A549 (cell line): ENCODE measurements around the gene CNTNAP5.

Source experiments
- CEBPB ChIP-seq, 2 experiments: fragments of >200 bp in 1 of 2; sonication (Bioruptor Twin) in 1 of 2; formaldehyde crosslinking in 1 of 2; IDR thresholded peaks; 2 replicates each; pipeline ENCODE4 v1.6.1; 2012 to 2016
- CHD2 ChIP-seq: fragments of 150-350 bp; IDR thresholded peaks from 2 replicates; pipeline ENCODE4 v1.6.1; 2014; ENCODE audit warnings: low read length; ENCODE audit not compliant: partially characterized antibody
- CTCF ChIP-seq: fragments of >200 bp; sonication (Bioruptor Twin); formaldehyde crosslinking; IDR thresholded peaks from 3 replicates; pipeline ENCODE4 v1.5.1; 2016
- GATA3 ChIP-seq: IDR thresholded peaks from 2 replicates; pipeline ENCODE4 v1.6.1; 2012; ENCODE audit warnings: borderline replicate concordance
- POLR2AphosphoS2 ChIP-seq: conservative IDR thresholded peaks from 2 replicates; pipeline ENCODE4 v1.6.1; 2012; ENCODE audit warnings: low read length, improper control_type of control experiment, inconsistent platforms
- RAD21 ChIP-seq, 2 experiments: fragments of >200 bp in 1 of 2; sonication (Bioruptor Twin) in 1 of 2; formaldehyde crosslinking in 1 of 2; IDR thresholded peaks in 1 of 2; conservative IDR thresholded peaks in 1 of 2; 2 replicates in 1 of 2; 3 replicates in 1 of 2; pipeline ENCODE4 v1.6.1; 2012 to 2018; ENCODE audit warnings: inconsistent platforms in 1 of 2
- SMC3 ChIP-seq: fragments of >200 bp; sonication (Bioruptor Twin); formaldehyde crosslinking; IDR thresholded peaks from 3 replicates; pipeline ENCODE4 v1.6.1; 2018; ENCODE audit warnings: inconsistent platforms

GRCh38 chr2:124652099-124652498 is 627.0 kb downstream of the CNTNAP5 start:
- TF ChIP-seq CTCF (no peak), RAD21 (conservative IDR thresholded peaks at IDR 0.05 in 1 of 2, IDR thresholded peaks at IDR 0.05 in 1 of 2) (no peak), CHD2 (no peak), POLR2AphosphoS2 (no peak), SMC3 (no peak), CEBPB (IDR thresholded peaks at IDR 0.05) (no peak), GATA3 (no peak)
